Loucy (cell line): ENCODE results near the gene RORB.

Experiments used
- CTCF ChIP-seq: fragments of 200-600 bp; sonication (generic); conservative IDR thresholded peaks from 2 replicates; pipeline ENCODE4 v1.5.1; 2014; ENCODE audit warnings: mild to moderate bottlenecking, antibody characterized with exemption, low read length
- EZH2phosphoT487 ChIP-seq: fragments of 200-600 bp; IDR thresholded peaks from 2 replicates; pipeline ENCODE4 v1.6.1; 2018; ENCODE audit warnings: antibody characterized with exemption, mild to moderate bottlenecking, moderate library complexity, borderline replicate concordance

GRCh38 chr9:74496406-74496805 lies 729 bp upstream of the RORB start:
- no peak for TF ChIP-seq CTCF
- TF ChIP-seq EZH2phosphoT487 = no peak
